DMS 273 (cell line): ENCODE measurements around the gene GPSM1.

Experiments used
- DNase-seq: peaks from one replicate; lab custom pipeline; 2025; ENCODE audit not compliant: unreplicated experiment; lab: John Stamatoyannopoulos, UW

The GPSM1 gene

GRCh38 chr9:136373300-136374182 is 46.2 kb downstream of the GPSM1 start, which contains the start of gene CARD9:
Gene CARD9 (minus strand): TSS chr9:136373669. CDS start chr9:136372078, 1,591 bp downstream.
- peak; percentile 90 for DNase-seq

- no peak for DNase-seq
Observed at GRCh38 chr9:136374183-136374575, 46.8 kb downstream of the GPSM1 start.

GRCh38 chr9:136375096-136375495 is 47.8 kb downstream of the GPSM1 start:
- no peak for DNase-seq

GRCh38 chr9:136376457-136376856 is 49.1 kb downstream of the GPSM1 start:
- no peak for DNase-seq

- DNase-seq, result no peak
Observed at GRCh38 chr9:136377341-136378169, 50.2 kb downstream of the GPSM1 start.

GRCh38 chr9:136378170-136379002 is 51.0 kb downstream of the GPSM1 start:
- no peak for DNase-seq

- no peak for DNase-seq
Observed at GRCh38 chr9:136379003-136379287, 51.6 kb downstream of the GPSM1 start.

GRCh38 chr9:136379401-136379800 is 52.1 kb downstream of the GPSM1 start:
- DNase-seq, result no peak

GRCh38 chr9:136379891-136380290 is 52.6 kb downstream of the GPSM1 start:
- DNase-seq, result no peak

- DNase-seq, result no peak
Observed at GRCh38 chr9:136380381-136380780, 53.0 kb downstream of the GPSM1 start.

- no peak for DNase-seq
Observed at GRCh38 chr9:136381311-136381710, 54.0 kb downstream of the GPSM1 start.

- DNase-seq, result no peak
Observed at GRCh38 chr9:136381966-136382513, 54.7 kb downstream of the GPSM1 start.

GRCh38 chr9:136383436-136383835 is 56.1 kb downstream of the GPSM1 start:
- no peak for DNase-seq

- no peak for DNase-seq
Observed at GRCh38 chr9:136385015-136385414, 57.7 kb downstream of the GPSM1 start.

GRCh38 chr9:136386018-136386417 is 58.7 kb downstream of the GPSM1 start:
- DNase-seq, result peak; percentile 80

GRCh38 chr9:136387217-136387616 is 59.9 kb downstream of the GPSM1 start:
- no peak for DNase-seq

GRCh38 chr9:136389396-136389795 is 62.1 kb downstream of the GPSM1 start:
- DNase-seq, result no peak

- DNase-seq, result no peak
Observed at GRCh38 chr9:136391737-136392537, 64.6 kb downstream of the GPSM1 start.

- DNase-seq, result no peak
Observed at GRCh38 chr9:136392538-136393449, 65.5 kb downstream of the GPSM1 start.
